ENCODE results near the gene AFF3.

Gene AFF3

DNA sequence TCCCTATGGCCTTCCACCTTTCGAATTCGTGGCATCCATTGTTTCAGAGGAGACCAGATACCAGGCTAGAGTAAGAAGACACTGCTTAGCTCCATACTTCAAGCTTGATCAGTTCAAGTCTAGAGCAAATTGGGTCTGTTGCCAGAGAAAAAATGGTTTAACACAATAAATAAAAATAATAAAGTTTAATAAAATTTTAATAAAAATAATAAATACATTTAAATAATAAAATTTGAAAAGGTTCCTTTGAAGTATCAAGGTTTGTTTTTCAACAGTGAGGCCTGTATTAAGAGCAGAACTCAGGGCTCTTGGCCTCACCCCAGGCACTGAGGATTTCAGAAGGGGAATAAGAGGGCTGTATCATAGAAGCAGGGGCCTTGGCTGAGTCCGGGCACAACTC, 547.0 kb downstream of the AFF3 start:
- TF ChIP-seq, protein P1, sequence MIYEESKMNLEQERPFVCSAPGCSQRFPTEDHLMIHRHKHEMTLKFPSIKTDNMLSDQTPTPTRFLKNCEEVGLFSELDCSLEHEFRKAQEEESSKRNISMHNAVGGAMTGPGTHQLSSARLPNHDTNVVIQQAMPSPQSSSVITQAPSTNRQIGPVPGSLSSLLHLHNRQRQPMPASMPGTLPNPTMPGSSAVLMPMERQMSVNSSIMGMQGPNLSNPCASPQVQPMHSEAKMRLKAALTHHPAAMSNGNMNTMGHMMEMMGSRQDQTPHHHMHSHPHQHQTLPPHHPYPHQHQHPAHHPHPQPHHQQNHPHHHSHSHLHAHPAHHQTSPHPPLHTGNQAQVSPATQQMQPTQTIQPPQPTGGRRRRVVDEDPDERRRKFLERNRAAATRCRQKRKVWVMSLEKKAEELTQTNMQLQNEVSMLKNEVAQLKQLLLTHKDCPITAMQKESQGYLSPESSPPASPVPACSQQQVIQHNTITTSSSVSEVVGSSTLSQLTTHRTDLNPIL (CRISPR knock-in tag; IDR thresholded peaks at IDR 0.05; ENCODE audit: low read depth) = no peak
- TF ChIP-seq, protein P2, sequence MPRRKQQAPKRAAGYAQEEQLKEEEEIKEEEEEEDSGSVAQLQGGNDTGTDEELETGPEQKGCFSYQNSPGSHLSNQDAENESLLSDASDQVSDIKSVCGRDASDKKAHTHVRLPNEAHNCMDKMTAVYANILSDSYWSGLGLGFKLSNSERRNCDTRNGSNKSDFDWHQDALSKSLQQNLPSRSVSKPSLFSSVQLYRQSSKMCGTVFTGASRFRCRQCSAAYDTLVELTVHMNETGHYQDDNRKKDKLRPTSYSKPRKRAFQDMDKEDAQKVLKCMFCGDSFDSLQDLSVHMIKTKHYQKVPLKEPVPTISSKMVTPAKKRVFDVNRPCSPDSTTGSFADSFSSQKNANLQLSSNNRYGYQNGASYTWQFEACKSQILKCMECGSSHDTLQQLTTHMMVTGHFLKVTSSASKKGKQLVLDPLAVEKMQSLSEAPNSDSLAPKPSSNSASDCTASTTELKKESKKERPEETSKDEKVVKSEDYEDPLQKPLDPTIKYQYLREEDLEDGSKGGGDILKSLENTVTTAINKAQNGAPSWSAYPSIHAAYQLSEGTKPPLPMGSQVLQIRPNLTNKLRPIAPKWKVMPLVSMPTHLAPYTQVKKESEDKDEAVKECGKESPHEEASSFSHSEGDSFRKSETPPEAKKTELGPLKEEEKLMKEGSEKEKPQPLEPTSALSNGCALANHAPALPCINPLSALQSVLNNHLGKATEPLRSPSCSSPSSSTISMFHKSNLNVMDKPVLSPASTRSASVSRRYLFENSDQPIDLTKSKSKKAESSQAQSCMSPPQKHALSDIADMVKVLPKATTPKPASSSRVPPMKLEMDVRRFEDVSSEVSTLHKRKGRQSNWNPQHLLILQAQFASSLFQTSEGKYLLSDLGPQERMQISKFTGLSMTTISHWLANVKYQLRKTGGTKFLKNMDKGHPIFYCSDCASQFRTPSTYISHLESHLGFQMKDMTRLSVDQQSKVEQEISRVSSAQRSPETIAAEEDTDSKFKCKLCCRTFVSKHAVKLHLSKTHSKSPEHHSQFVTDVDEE (CRISPR knock-in tag; IDR thresholded peaks at IDR 0.05) = no peak
- TF ChIP-seq ZNF565 (CRISPR knock-in tag; conservative IDR thresholded peaks at IDR 0.05; ENCODE audit: low read depth) (no peak), PPARA (CRISPR knock-in tag; IDR thresholded peaks at IDR 0.05; ENCODE audit: borderline replicate concordance) (no peak), RARB (CRISPR knock-in tag; IDR thresholded peaks at IDR 0.05) (no peak), ARNTL (CRISPR knock-in tag; IDR thresholded peaks at IDR 0.05; ENCODE audit: borderline replicate concordance, low read depth) (no peak), ISL1 (CRISPR knock-in tag; IDR thresholded peaks at IDR 0.05) (no peak), ZNF70 (CRISPR knock-in tag; IDR thresholded peaks at IDR 0.05) (no peak), ZC3H10 (CRISPR knock-in tag; IDR thresholded peaks at IDR 0.05) (no peak), BACH2 (CRISPR knock-in tag; IDR thresholded peaks at IDR 0.05; ENCODE audit: borderline replicate concordance) (no peak), OSR1 (CRISPR knock-in tag; IDR thresholded peaks at IDR 0.05) (no peak), CSDC2 (CRISPR knock-in tag; IDR thresholded peaks at IDR 0.05) (no peak), ZFP30 (CRISPR knock-in tag; IDR thresholded peaks at IDR 0.05) (no peak), ESRRG (CRISPR knock-in tag; IDR thresholded peaks at IDR 0.05) (no peak), TOX (CRISPR knock-in tag; IDR thresholded peaks at IDR 0.05; ENCODE audit: borderline replicate concordance) (no peak), TCF4 (CRISPR knock-in tag; IDR thresholded peaks at IDR 0.05; ENCODE audit: borderline replicate concordance) (no peak)
- TF ChIP-seq, protein P3, sequence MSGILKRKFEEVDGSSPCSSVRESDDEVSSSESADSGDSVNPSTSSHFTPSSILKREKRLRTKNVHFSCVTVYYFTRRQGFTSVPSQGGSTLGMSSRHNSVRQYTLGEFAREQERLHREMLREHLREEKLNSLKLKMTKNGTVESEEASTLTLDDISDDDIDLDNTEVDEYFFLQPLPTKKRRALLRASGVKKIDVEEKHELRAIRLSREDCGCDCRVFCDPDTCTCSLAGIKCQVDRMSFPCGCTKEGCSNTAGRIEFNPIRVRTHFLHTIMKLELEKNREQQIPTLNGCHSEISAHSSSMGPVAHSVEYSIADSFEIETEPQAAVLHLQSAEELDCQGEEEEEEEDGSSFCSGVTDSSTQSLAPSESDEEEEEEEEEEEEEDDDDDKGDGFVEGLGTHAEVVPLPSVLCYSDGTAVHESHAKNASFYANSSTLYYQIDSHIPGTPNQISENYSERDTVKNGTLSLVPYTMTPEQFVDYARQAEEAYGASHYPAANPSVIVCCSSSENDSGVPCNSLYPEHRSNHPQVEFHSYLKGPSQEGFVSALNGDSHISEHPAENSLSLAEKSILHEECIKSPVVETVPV (CRISPR knock-in tag; IDR thresholded peaks at IDR 0.05) = no peak
- TF ChIP-seq, protein P4, sequence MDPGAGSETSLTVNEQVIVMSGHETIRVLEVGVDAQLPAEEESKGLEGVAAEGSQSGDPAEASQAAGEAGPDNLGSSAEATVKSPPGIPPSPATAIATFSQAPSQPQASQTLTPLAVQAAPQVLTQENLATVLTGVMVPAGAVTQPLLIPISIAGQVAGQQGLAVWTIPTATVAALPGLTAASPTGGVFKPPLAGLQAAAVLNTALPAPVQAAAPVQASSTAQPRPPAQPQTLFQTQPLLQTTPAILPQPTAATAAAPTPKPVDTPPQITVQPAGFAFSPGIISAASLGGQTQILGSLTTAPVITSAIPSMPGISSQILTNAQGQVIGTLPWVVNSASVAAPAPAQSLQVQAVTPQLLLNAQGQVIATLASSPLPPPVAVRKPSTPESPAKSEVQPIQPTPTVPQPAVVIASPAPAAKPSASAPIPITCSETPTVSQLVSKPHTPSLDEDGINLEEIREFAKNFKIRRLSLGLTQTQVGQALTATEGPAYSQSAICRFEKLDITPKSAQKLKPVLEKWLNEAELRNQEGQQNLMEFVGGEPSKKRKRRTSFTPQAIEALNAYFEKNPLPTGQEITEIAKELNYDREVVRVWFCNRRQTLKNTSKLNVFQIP (CRISPR knock-in tag; IDR thresholded peaks at IDR 0.05; ENCODE audit: borderline replicate concordance, low read depth) = no peak
- TF ChIP-seq, protein P5, sequence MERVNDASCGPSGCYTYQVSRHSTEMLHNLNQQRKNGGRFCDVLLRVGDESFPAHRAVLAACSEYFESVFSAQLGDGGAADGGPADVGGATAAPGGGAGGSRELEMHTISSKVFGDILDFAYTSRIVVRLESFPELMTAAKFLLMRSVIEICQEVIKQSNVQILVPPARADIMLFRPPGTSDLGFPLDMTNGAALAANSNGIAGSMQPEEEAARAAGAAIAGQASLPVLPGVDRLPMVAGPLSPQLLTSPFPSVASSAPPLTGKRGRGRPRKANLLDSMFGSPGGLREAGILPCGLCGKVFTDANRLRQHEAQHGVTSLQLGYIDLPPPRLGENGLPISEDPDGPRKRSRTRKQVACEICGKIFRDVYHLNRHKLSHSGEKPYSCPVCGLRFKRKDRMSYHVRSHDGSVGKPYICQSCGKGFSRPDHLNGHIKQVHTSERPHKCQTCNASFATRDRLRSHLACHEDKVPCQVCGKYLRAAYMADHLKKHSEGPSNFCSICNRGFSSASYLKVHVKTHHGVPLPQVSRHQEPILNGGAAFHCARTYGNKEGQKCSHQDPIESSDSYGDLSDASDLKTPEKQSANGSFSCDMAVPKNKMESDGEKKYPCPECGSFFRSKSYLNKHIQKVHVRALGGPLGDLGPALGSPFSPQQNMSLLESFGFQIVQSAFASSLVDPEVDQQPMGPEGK (CRISPR knock-in tag; IDR thresholded peaks at IDR 0.05; ENCODE audit: borderline replicate concordance) = no peak
- no peak for ATAC-seq

DNA sequence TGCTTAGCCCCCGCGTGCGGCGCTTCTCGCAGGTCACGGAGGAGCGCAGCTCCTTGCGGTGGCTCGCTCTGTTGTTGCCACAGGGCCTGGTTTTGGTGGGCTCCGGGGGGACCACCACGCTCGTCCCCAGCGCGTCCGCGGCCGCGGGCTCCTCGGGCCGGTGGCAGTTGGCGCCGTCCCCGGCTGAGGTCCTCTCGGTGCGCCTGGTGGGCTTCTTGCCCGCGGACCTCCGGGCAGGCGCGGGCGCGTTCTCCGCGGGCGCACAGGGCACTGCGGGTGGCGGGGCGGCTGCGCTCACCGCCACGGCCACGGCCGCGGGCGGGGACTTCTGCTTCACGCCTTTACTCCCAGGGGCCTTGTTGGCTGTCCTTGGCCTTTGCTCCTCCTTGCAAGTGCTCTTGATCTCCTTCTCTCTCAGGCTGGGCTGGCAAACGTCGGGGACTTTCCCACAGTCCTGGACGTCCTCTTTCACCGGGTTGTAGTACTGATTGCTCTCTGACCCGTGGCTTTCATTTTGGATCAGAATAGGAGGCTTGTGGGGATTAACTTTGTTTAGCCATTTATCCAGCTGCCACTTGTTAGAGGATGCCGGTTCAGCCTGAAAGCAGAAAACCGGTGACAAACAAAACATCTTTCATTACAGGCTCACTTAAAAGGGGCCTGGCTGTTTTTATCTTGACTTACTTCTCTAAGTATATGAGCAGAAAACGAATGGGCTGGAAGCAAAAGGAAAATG, 548.5 kb downstream of the AFF3 start:
- ATAC-seq = no peak
- TF ChIP-seq, protein P2 (CRISPR knock-in tag; IDR thresholded peaks at IDR 0.05) = no peak

Measured in SK-N-SH treated with all-trans-retinoic acid at 6 μM for 48 hours (cell line).